Liver (tissue), 9 donors: ENCODE measurements around the gene DCST2. TPM values are rescaled to one million over a fixed set of nuclear protein-coding genes. Genes with fewer than 3 reads are reported as not detected.

Experiments used
- DNase-seq: peaks from one replicate; pipeline ENCODE4 v3.0.0-alpha.2; 2017; ENCODE audit warnings: low spot score
- H3K27ac ChIP-seq, 2 donors: one replicate each; pipeline ENCODE4 v1.7.0; 2013; ENCODE audit warnings: inconsistent platforms in 2 of 2, low read length in 2 of 2, control low read depth in 1 of 2, low read depth in 1 of 2, mild to moderate bottlenecking in 1 of 2
- H3K27me3 ChIP-seq, 4 donors: one replicate each; pipeline versions ENCODE4 v1.6.1 to v1.7.0; 2013; ENCODE audit warnings: low read length in 3 of 4, inconsistent platforms in 1 of 4, mild to moderate bottlenecking in 1 of 4, moderate library complexity in 1 of 4; ENCODE audit not compliant: control insufficient read depth in 4 of 4, insufficient read depth in 4 of 4
- H3K36me3 ChIP-seq, 4 donors: one replicate each; pipeline versions ENCODE4 v1.6.1 to v1.7.0; 2013; ENCODE audit warnings: low read length in 3 of 4, mild to moderate bottlenecking in 3 of 4, low read depth in 1 of 4, moderate library complexity in 1 of 4; ENCODE audit not compliant: control insufficient read depth in 4 of 4, insufficient read depth in 3 of 4
- H3K4me1 ChIP-seq, 4 donors: one replicate each; pipeline versions ENCODE4 v1.6.1 to v1.7.0; 2013; ENCODE audit warnings: low read length in 3 of 4, mild to moderate bottlenecking in 3 of 4, moderate library complexity in 1 of 4; ENCODE audit not compliant: control insufficient read depth in 4 of 4, insufficient read depth in 4 of 4
- H3K4me3 ChIP-seq, 3 donors: one replicate each; pipeline versions ENCODE4 v1.6.1 to v1.7.0; 2013; ENCODE audit warnings: low read length in 3 of 3, control low read depth in 1 of 3, low read depth in 1 of 3, mild to moderate bottlenecking in 1 of 3
- H3K9ac ChIP-seq, 2 donors: one replicate each; pipeline ENCODE4 v1.7.0; 2013; ENCODE audit warnings: low read length in 2 of 2, mild to moderate bottlenecking in 2 of 2, moderate library complexity in 2 of 2, control low read depth in 1 of 2, low read depth in 1 of 2
- H3K9me3 ChIP-seq, 4 donors: one replicate each; pipeline versions ENCODE4 v1.6.1 to v1.7.0; 2013; ENCODE audit warnings: low read length in 3 of 4; ENCODE audit not compliant: control insufficient read depth in 4 of 4
- ATF3 ChIP-seq: IDR thresholded peaks from 2 replicates; pipeline ENCODE4 v1.6.1; 2016; ENCODE audit warnings: antibody characterized with exemption
- CTCF ChIP-seq: fragments of 150-350 bp; IDR thresholded peaks from 2 replicates; pipeline ENCODE4 v1.5.1; 2017; ENCODE audit warnings: improper control_type of control experiment, low read depth, low read length; ENCODE audit not compliant: missing input control
- FOXA1 ChIP-seq: IDR thresholded peaks from 2 replicates; pipeline ENCODE4 v1.6.1; 2016; ENCODE audit warnings: antibody characterized with exemption
- FOXA2 ChIP-seq: IDR thresholded peaks from 2 replicates; pipeline ENCODE4 v1.6.1; 2016; ENCODE audit warnings: antibody characterized with exemption
- GABPA ChIP-seq, 2 donors: IDR thresholded peaks in 1 of 2; conservative IDR thresholded peaks in 1 of 2; 2 replicates each; pipeline ENCODE4 v1.6.1; 2016; ENCODE audit warnings: antibody characterized with exemption in 2 of 2, mild to moderate bottlenecking in 1 of 2, moderate library complexity in 1 of 2
- HNF4A ChIP-seq, 2 donors: conservative IDR thresholded peaks; 2 replicates each; pipeline ENCODE4 v1.6.1; 2016; ENCODE audit warnings: antibody characterized with exemption in 2 of 2, mild to moderate bottlenecking in 2 of 2
- HNF4G ChIP-seq: IDR thresholded peaks from 2 replicates; pipeline ENCODE4 v1.6.1; 2016; ENCODE audit warnings: antibody characterized with exemption
- RAD21 ChIP-seq, 2 donors: IDR thresholded peaks; 2 replicates each; pipeline ENCODE4 v1.6.1; 2016; ENCODE audit warnings: antibody characterized with exemption in 2 of 2, mild to moderate bottlenecking in 2 of 2
- REST ChIP-seq: IDR thresholded peaks from 2 replicates; pipeline ENCODE4 v1.6.1; 2016; ENCODE audit warnings: antibody characterized with exemption, mild to moderate bottlenecking
- RXRA ChIP-seq, 2 donors: IDR thresholded peaks; 2 replicates each; pipeline ENCODE4 v1.6.1; 2017 to 2018; ENCODE audit warnings: antibody characterized with exemption in 2 of 2, mild to moderate bottlenecking in 1 of 2
- SP1 ChIP-seq: IDR thresholded peaks from 2 replicates; pipeline ENCODE4 v1.6.1; 2018; ENCODE audit warnings: antibody characterized with exemption, mild to moderate bottlenecking
- YY1 ChIP-seq: IDR thresholded peaks from 2 replicates; pipeline ENCODE4 v1.6.1; 2016; ENCODE audit warnings: antibody characterized with exemption, mild to moderate bottlenecking
- WGBS: extraction: QIAGEN DNeasy Blood & Tissue Kit; methylation state at CpG from one replicate; pipeline ENCODE4 v1.1.7; 2013; 5-methylcytosine and 5-hydroxymethylcytosine counted together
- polyA plus RNA-seq, 2 donors: library from polyadenylated mRNA; stranded (reverse) in 1 of 2; unstranded in 1 of 2; fragments of 200-250 nt in 1 of 2; fragments of >200 nt in 1 of 2; fragmentation: Nextera tagmentation in 1 of 2; extraction: Ambion mirVana in 1 of 2; gene quantifications; one replicate each; pipeline versions ENCODE4 v1.2.1 to v1.2.3, GENCODE V29; 2013 to 2015
- total RNA-seq, 2 donors: library from RNA; depleted of rRNA; stranded (reverse); fragments of >200 nt; gene quantifications; one replicate each; pipeline ENCODE4 v1.2.3, GENCODE V29; 2014
- donor health status: healthy.
- donor health status: healthy.
- donor health status: healthy.
- donor health status: healthy.
- donor health status: healthy.

The DCST2 gene
- total and polyA plus RNA-seq, 4 donors: 0.25 to 0.53 (median 0.27) TPM; not detected in 1

GRCh38 chr1:155083052-155083541, 49.5 kb upstream of the DCST2 start (continued):
- TF ChIP-seq REST: no peak

- DNase-seq: no peak
Measured at GRCh38 chr1:155082301-155083051, 48.9 kb upstream of the DCST2 start.

GRCh38 chr1:155081472-155082300, 48.1 kb upstream of the DCST2 start:
- Histone ChIP-seq H3K9ac (no peak overlapping the region), H3K9me3 (no peaks in the 10 kb centered on the region), H3K27ac (no peak overlapping the region), H3K4me3 (peak overlapping the region in 1 of 3 donors; percentile 21), H3K36me3 (no peaks in the 10 kb centered on the region), H3K4me1 (peaks cover 21 to 59% (median 43%) of the 10 kb centered on the region in 4 donors), H3K27me3 (peaks cover 0 to 21% (median 8%) of the 10 kb centered on the region in 4 donors)
- DNase-seq: no peak
- TF ChIP-seq YY1 (no peak), RAD21 (IDR thresholded peaks at IDR 0.05) (no peak), SP1 (no peak), CTCF (no peak)
- WGBS: 2% methylated on average over 68 of the region's 68 CpGs

More at GRCh38 chr1:155082301-155083051, 48.9 kb upstream of the DCST2 start:
- 9% methylated on average over 36 of the region's 36 CpGs for WGBS
- TF ChIP-seq CTCF: no peak
- no peak for TF ChIP-seq HNF4G
- TF ChIP-seq GABPA (IDR thresholded peaks at IDR 0.05 in 1 of 2, conservative IDR thresholded peaks at IDR 0.05 in 1 of 2): no peak
- no peak for TF ChIP-seq YY1
- TF ChIP-seq ATF3: no peak
- TF ChIP-seq FOXA2: no peak
- TF ChIP-seq RXRA (IDR thresholded peaks at IDR 0.05): no peak
- TF ChIP-seq HNF4A (conservative IDR thresholded peaks at IDR 0.05): no peak
- TF ChIP-seq RAD21 (IDR thresholded peaks at IDR 0.05): no peak
- TF ChIP-seq FOXA1: no peak
- H3K27me3 ChIP-seq: peaks cover 0 to 21% (median 8%) of the 10 kb centered on the region in 4 donors
- no peaks in the 10 kb centered on the region for H3K36me3 ChIP-seq
- no peaks in the 10 kb centered on the region for H3K9me3 ChIP-seq
- peaks cover 21 to 59% (median 43%) of the 10 kb centered on the region in 4 donors for H3K4me1 ChIP-seq
- no peak overlapping the region for H3K9ac ChIP-seq
- peak overlapping the region in 1 of 3 donors; percentile 21 for H3K4me3 ChIP-seq
- no peak overlapping the region for H3K27ac ChIP-seq
